NOMO-1 treated with dmso at 0.1 percent for 144 hours (cell line): ENCODE measurements around the gene ANXA7.
A peak's percentile ranks its signal among the peaks of the same experiment; 100 is the strongest.
"Not testable (repeated sequence)": the region's sequence is repeated elsewhere in the genome, so short reads cannot be mapped to it uniquely, and the experiment has no call there.

ENCODE experiments used
- DNase-seq: peaks from one replicate; lab custom pipeline; 2025; ENCODE audit not compliant: unreplicated experiment; lab: John Stamatoyannopoulos, UW

ANXA7 gene

DNA sequence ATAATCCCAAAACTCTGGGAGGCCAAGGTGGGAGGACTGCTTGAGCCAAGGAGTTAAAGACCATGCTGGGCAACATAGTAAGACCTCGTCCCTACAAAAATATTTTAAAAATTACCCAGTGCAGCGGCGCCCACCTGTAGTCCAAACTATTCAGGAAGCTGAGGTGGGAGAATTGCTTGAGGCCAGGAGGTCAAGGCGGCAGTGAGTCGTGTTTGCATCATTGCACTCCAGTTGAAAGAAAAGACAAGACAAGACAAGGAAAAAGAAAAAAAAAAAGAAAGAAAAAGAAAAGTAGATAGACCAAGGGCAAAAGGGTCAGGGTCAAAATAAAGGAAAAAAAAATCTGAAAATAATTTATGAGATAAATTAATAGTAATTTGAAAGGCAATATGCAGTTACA lies 5.8 kb downstream of the ANXA7 start:
- DNase-seq: no peak

DNA sequence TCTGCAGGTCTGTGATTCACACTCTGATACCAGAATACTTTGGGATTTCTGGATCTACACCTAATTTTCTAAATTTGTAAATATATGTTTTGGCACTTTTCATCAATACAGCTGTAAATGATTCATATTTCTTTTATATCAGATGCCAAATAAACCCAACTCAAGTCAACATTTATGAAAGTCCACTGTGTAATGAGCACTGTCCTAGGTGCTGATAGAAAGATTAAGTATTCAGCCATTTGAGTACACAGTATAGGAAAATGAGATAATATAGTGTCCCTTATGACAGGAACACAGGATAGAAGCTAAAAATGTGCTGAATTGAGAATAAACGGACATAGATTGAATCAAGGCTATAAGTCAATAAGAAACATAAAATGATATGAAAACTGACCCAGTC lies 6.4 kb downstream of the ANXA7 start:
- no peak for DNase-seq

DNA sequence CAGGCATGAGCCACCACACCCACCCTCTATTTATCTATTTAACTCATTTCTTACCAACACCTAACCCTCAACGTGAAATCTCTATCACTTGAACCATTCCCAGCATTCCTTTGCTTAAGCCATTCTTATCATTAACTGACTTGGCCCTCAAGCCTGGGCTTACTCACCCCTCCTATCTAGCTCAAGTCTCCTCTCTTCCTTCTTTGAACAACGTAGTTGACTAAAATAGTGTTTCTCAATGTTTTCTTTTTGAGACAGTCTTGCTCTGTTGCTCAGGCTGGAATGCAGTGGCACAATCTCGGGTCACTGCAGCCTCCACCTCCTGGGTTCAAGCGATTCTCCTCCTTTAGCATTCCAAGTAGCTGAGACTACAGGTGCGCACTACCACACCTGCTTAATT lies 7.0 kb downstream of the ANXA7 start:
- DNase-seq: no peak

GRCh38 chr10:73405556-73405955 lies 8.3 kb downstream of the ANXA7 start:
- no peak for DNase-seq

DNA sequence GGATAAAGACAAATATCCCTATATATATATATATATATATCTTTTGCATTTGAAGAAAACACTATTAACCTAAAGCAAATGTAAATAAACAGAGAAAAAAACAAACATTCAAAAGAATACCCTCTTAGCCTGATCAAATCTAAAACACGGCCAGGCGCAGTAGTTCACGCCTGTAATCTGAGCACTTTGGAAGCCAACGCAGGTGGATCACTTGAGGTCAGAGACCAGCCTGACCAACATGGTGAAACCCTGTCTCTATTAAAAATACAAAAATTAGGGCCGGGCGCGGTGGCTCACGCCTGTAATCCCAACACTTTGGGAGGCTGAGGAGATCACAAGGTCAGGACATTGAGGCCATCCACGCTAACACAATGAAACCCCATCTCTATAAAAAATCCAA lies 9.2 kb downstream of the ANXA7 start:
- DNase-seq: no peak

- no peak for DNase-seq
Measured at GRCh38 chr10:73401636-73402035, 12.2 kb downstream of the ANXA7 start.

DNA sequence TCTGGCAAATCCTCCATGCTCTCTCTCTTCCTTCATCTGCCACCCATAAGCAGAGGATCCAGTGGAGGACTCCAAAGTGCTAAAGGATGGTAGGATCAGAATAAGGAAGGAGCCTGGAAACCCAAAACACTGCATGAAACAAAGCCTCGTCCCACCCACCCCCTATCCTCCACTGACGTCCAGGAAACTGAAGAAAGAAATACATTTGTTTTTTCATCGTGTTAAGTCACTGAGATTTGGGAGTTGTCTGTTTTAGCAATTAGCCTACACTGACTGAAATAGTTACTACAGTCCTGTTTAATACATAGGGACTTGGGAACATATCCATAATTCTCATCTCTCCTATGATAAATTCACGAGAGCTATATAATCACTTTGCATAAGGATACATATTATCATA lies 14.8 kb downstream of the ANXA7 start:
- DNase-seq: no peak

GRCh38 chr10:73398024-73398423 lies 15.8 kb downstream of the ANXA7 start:
- DNase-seq: no peak

- DNase-seq: not testable (repeated sequence)
Measured at GRCh38 chr10:73394325-73394724, 19.5 kb downstream of the ANXA7 start.

- DNase-seq: no peak
Measured at GRCh38 chr10:73388228-73388627, 25.6 kb downstream of the ANXA7 start.

DNA sequence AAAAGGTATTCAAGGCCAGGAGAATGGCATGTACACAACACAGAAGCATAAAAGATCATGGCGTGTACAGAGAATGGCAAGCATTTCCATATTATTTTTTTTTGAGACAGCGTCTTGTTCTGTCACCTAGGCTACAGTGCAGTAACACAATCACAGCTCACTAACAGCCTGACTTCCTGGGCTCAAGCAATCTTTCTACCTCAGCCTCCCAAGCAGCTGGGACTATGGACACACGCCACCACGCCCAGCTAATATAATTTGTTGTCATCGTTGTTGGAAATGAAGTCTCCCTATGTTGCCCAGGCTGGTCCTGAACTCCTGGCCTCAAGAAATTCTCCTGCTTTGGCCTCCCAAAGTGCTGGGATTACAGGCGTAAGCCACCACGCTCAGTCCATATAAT lies 27.3 kb downstream of the ANXA7 start:
- DNase-seq: no peak

DNA sequence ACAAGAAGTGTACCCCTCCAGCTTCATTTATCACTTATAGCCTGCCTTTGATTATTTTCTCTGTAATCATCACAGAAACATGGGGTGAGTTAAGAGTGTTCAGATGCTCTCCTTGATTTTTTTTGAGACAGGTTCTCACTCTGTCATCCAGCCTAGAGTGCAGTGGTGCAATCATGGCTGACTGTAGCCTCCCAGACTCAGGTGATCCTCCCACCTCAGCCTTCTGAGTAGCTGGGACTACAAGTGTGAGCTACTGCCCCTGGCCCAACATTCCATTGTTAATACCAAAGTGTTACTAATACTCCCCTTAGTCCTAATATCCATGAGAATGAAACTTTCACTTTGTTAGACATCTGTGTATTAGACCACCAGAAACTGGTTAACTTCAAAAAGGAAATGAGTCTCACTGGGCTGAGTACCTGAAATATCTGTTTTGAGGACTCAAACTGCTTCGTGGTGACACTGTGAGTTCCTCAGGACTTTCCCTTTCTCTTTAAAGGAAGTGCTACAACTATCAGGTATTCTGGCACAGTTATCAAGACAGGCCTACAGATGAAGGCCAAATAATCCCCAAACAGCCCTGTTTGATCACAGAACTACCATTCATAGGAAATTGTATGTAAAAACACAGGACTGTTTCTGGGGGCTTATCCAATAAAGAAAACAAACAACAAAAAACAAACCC lies 34.7 kb downstream of the ANXA7 start:
- DNase-seq: no peak

GRCh38 chr10:73376679-73377078 lies 37.2 kb downstream of the ANXA7 start:
- no peak for DNase-seq

DNA sequence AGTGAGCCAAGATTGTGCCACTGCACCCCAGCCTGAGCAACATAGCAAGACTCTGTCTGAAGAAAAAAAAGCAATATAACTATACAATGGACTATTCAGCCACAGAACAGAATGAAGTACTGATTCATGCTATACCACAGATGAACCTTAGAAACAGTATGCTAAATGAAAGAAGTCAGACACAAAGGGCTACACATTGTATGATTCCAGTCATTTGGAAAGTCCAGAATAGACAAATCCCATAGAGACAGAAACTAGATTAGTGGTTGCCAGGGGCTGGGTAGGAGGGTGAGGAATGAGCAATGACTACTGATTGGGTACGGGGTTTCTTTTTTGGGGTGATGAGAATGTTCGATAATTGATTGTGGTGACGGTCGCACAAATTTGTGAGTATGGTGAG lies 45.6 kb downstream of the ANXA7 start:
- DNase-seq: no peak

GRCh38 chr10:73366381-73367298 lies 47.2 kb downstream of the ANXA7 start:
- no peak for DNase-seq

DNA sequence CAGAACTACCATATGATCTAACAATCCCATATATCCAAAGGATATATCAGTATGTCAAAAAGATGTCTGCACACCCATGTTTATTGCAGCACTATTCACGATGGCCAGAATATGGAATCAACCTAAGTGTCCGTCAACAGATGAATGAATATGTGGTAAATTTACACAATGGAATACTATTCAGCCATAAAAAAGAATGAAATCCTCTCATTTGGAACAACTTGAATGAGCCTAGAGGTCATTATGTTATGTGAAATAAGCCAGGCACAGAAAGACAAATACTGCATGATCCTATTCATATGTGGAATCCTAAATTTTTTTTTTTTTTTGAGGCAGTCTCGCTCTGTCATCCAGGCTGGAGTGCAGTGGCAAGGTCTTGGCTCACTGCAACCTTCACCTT lies 48.9 kb downstream of the ANXA7 start:
- no peak for DNase-seq

GRCh38 chr10:73359492-73359891 lies 54.4 kb downstream of the ANXA7 start:
- DNase-seq: no peak

DNA sequence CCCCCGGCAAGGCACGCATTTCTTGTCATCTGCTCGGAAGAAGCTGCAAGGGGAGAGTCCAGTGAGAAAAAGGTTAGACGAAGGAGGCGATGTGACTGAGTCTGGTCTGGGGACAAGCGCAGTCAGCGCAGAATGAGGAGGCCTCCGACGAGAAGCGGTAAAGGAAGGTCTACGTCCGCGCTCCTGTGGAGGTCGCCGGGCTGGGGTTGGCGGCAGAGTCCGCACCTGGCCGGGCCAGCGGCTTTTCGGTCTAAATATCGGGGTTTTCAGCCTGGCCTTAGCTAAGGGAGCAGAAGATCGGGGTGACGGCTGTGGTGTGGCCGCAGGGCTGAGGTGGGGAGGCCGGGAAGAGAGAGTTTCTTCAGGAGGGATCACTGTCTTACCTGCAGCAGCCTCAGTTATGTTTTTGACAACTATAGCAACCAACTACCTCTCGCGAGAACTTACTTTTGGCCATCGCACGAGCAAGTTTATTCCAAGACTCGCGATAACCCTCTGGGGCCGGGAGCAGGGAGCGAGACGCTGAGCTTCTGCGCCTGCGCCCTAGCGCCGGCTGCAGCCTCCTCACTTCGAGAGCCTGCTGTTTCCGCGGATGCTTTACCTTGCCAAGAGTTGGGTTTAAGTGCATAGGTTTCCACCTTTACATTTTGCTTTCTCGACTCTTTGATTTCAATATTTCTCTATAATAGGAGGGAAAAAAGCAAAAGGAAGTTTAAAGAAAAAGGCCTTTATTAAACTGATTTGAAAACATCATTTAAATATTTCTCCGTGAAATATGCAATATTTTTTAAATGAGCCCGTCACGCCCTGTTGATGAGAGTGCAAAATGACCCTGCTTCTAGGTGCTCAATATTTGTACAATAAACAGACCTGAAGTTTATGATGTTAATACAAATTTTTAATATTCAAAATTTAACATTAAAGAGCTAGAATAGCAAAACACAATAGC lies 55.3 kb downstream of the ANXA7 start, which contains the start of gene CFAP70:
TSS of gene CFAP70 (minus strand) at position 534 of the 949 bp plus-strand sequence. CDS start 4,068 bp downstream, outside the sequence.
- DNase-seq: peak; percentile 88

GRCh38 chr10:73357821-73358220 lies 56.0 kb downstream of the ANXA7 start:
- DNase-seq: no peak

GRCh38 chr10:73357166-73357565 lies 56.7 kb downstream of the ANXA7 start:
- DNase-seq: no peak

- DNase-seq: no peak
Measured at GRCh38 chr10:73344269-73344668, 69.6 kb downstream of the ANXA7 start.
